HepG2 (cell line): Measurements from ENCODE around the gene TIAM2.

ENCODE experiments used
- ATF7 ChIP-seq, 2 experiments: fragments of 450-650 bp in 1 of 2; sonication (generic) in 1 of 2; formaldehyde crosslinking in 1 of 2; IDR thresholded peaks; 2 replicates each; pipeline versions ENCODE4 v1.4.0 to v1.6.1; 2016 to 2020; ENCODE audit warnings: antibody characterized with exemption in 1 of 2, mild to moderate bottlenecking in 1 of 2, missing genetic modification reagents in 1 of 2
- CHD4 ChIP-seq: fragments of 200-600 bp; sonication (generic); IDR thresholded peaks from 2 replicates; pipeline ENCODE4 v1.7.0; 2017; ENCODE audit warnings: mild to moderate bottlenecking, low read length, borderline replicate concordance
- ESRRA ChIP-seq: sonication (generic); formaldehyde crosslinking; IDR thresholded peaks from 2 replicates; pipeline ENCODE4 v1.5.1; 2020; ENCODE audit warnings: mild to moderate bottlenecking, low read depth, missing genetic modification reagents
- EZH2 ChIP-seq: conservative IDR thresholded peaks from 2 replicates; pipeline ENCODE4 v1.6.1; 2012; ENCODE audit warnings: mild to moderate bottlenecking, low read depth, low read length, moderate library complexity
- HOXA9 ChIP-seq: sonication (generic); formaldehyde crosslinking; IDR thresholded peaks from 2 replicates; pipeline ENCODE4 v1.8.1; 2022; ENCODE audit warnings: missing genetic modification reagents, mild to moderate bottlenecking, moderate library complexity, borderline replicate concordance
- NFRKB ChIP-seq: fragments of 450-650 bp; IDR thresholded peaks from 2 replicates; pipeline ENCODE4 v1.6.1; 2017
- POLR2A ChIP-seq, 2 experiments: IDR thresholded peaks; 2 replicates each; pipeline ENCODE4 v1.6.1; 2011; ENCODE audit warnings: low read depth in 2 of 2, low read length in 2 of 2, mild to moderate bottlenecking in 1 of 2, moderate library complexity in 1 of 2; ENCODE audit not compliant: insufficient read depth in 1 of 2
- SETDB1 ChIP-seq: sonication (generic); formaldehyde crosslinking; IDR thresholded peaks from 2 replicates; pipeline ENCODE4 v1.5.1; 2020; ENCODE audit warnings: missing genetic modification reagents, mild to moderate bottlenecking, borderline replicate concordance
- TAF1 ChIP-seq: sonication (generic); formaldehyde crosslinking; IDR thresholded peaks from 2 replicates; pipeline ENCODE4 v1.4.0; 2020; ENCODE audit warnings: missing genetic modification reagents
- TCF7L2 ChIP-seq: IDR thresholded peaks from 2 replicates; pipeline ENCODE4 v1.6.1; 2011; ENCODE audit warnings: mild to moderate bottlenecking, low read depth, low read length, moderate library complexity
- ZFY ChIP-seq: sonication (generic); formaldehyde crosslinking; IDR thresholded peaks from 2 replicates; pipeline ENCODE4 v1.4.0; 2020; ENCODE audit warnings: missing genetic modification reagents
- ZNF441 ChIP-seq: sonication (generic); formaldehyde crosslinking; IDR thresholded peaks from 2 replicates; pipeline ENCODE4 v1.7.0; 2021; ENCODE audit warnings: missing genetic modification reagents, borderline replicate concordance

DNA sequence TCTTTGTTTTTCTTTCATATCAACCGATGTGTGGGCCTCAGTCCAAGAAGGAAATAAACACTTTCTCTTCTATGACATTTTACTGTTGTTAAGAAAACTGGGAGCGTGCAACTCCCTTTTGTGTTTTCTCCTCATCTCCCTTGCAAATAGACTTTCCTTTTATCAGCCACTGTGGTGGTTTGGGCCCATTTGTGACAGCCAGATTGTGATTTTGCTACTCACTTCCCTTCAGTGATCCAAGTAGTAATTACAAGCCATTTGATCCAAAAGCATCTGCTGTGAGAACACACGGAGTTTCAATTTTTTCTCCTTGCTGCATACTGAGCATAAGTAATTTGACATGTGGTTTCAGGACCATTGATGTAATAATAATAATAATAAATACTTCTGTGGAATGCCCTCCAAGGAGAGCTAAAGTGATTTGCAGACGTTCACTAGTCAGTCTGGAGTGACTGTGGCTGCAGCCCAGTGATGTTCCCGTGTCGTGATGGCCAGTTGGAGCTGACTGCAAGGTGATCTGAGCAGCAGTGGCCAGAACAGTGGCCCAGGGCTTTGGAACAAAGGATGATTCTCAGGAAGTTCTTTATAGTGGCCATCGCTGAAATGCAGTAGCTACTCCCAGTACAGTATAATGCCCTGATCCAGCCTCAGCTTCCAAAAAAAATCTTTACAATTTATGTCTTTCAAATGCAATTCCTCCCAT, 176.8 kb downstream of the TIAM2 start:
- TF ChIP-seq HOXA9 (no peak), TAF1 (CRISPR knock-in tag) (no peak), ESRRA (CRISPR knock-in tag) (no peak), POLR2A (IDR thresholded peaks at IDR 0.05; ENCODE audit: insufficient read depth in 1 of 2, low read depth in 2 of 2, low read length in 2 of 2) (no peak), EZH2 (no peak), CHD4 (no peak), NFRKB (no peak), TCF7L2 (no peak), ATF7 (IDR thresholded peaks at IDR 0.05) (no peak), ATF7 (CRISPR knock-in tag; IDR thresholded peaks at IDR 0.05) (no peak), ZNF441 (CRISPR knock-in tag) (no peak), SETDB1 (CRISPR knock-in tag) (no peak), ZFY (CRISPR knock-in tag) (no peak)
